ENCODE measurements around the gene HRH1.
A peak's percentile ranks its signal among the peaks of the same experiment; 100 is the strongest.
"Not testable (repeated sequence)": the region's sequence is repeated elsewhere in the genome, so short reads cannot be mapped to it uniquely, and the experiment has no call there.

The HRH1 gene

DNA sequence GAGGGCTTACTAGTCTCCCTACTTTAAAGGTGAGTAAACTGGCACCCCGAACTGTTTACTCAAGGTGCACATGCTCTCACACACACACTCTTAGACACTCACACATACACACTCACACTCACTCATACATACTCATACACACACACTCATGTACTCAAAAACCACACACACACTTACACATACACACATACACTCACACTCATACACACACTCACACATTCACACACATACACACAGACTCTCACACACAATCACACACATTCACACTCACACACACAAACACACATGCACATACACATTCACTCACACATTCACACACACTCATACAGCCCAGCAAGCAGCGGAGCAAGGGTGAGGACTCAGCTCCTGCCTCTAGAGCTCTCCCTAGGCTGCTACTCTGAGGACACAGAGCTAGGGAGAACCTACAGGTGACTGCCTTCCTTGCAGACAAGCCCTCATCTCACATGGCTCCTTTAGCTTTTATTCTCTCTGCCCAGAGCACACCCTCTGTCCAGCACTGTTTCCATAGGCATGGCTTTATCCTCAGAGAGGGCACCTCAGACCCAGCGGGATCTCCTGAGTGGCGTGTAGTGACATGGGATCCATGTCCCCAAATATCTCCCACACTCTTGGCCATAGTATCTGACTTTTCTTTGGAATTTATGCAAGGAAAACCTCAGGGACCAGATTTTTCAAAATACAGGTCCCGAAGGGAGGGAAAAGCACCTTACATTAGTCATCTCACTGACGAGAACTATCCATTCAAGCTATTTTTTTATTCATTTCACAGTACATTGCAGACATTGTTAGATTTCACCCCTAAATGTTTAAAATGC is 91.8 kb downstream of the HRH1 start:
- no peak for DNase-seq

DNA sequence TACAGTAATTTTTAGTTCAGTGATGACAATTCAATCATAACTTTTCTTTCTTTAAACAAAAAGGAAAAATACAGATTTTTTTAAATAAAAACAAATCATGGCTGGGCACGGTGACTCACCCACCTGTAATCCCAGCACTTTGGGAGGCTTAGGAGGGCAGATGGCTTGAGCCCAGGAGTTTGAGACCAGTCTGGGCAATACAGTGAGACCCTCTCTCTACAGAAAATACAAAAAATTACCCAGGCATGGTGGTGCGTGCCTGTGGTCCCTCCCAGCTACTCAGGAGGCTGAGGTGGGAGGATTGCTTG is 92.3 kb downstream of the HRH1 start:
- DNase-seq: no peak

GRCh38 chr3:11247362-11247761 is 93.1 kb downstream of the HRH1 start:
- no peak for DNase-seq

- no peak for DNase-seq
Observed at GRCh38 chr3:11248596-11248995, 94.3 kb downstream of the HRH1 start.

DNA sequence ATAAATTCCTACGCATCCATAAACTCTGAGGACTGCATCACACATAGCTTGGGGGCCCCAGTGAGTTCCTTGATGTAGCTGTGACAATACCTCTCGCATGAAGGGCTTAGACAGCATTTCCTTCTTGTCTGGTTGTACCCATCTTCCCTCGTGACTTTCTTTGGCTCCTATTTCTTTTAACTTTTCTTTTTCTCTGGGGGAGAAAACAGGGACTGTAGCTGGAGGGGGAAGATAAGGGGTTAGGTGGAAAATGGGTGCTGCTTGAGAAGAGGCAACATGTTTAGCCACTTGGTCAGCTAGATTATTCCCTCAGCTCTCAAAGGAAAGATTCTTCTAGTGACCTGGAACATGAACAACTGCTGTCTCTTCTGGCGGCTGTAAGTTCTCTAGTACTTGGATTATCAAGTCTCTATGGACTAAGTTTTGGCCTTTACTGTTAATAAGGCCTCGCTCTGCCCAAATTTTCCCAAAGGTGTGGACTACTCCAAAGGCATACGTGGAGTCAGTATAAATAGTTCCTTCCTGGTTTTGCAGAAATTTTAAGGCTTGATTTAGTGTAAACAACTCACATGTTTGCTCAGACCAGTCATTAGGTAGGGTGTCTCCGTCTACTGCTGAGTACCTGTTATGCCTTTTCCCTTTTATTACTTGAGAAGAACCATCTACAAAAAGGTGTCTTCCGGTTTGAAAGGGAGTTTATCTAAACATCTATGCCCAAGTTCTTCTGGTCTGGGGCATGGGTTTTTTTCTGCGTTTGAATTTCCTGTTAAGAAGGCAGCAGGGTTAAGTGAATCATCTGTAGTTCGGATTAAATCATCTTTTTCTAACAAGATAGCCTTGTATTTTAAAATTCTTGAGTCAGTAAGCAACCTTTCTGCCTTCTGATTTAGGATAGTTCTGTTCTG is 96.9 kb downstream of the HRH1 start:
- no peak for DNase-seq

DNA sequence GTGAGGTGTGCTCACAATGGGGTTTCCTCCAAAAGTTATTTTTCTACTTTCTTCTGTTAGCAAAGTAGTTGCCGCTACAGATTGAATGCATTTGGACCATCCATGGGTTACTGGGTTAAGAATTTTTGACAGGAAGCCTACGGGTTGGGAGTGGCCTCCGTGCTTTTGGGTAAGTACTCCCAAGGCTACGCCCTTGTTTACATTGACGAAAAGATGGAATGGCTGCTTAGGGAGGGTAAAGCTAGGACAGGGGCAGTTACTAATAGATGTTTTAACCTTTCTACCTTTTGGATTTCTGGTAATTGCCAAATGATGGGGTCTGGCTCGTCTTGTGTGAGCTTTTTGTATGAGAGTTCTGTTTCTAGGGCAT is 97.5 kb downstream of the HRH1 start:
- DNase-seq: no peak

DNA sequence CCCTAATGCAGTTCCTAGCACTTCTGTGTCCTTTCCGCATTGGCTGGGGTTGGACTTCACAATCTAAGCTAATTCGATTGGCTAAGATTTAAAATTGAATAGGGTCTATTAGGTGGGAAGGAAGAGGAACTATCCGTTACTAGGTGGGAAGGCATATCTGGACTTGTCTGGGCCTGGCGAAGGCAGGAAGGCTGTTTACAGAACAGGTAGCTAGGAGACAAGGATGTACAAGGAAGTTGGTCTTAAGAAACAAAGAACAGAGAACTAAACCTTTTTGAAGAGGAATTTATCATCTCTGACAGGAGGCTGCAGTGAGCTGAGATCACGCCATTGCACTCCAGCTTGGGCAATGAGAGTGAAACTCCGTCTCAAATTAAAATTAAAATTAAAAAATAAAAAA is 100.6 kb downstream of the HRH1 start:
- no peak for DNase-seq

DNA sequence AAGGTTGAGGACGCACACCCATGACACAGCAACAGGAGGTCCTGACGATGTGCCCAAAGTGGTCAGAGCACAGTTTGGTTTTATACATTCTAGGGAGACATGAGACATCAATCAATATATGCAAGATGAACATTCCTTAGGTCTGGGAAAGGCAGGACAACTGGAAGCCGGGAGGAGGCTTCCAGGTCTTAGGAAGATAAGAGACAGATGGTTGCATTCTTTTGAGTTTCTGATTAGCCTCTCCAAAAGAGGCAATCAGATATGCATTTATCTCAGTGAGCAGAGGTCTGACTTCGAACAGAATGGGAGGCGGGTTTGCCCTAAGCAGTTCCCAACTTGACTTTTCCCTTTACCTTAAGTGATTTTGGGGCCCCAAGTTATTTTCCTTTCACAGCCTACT is 101.2 kb downstream of the HRH1 start:
- not testable (repeated sequence) for DNase-seq

GRCh38 chr3:11258958-11259357 is 104.7 kb downstream of the HRH1 start:
- no peak for DNase-seq

DNA sequence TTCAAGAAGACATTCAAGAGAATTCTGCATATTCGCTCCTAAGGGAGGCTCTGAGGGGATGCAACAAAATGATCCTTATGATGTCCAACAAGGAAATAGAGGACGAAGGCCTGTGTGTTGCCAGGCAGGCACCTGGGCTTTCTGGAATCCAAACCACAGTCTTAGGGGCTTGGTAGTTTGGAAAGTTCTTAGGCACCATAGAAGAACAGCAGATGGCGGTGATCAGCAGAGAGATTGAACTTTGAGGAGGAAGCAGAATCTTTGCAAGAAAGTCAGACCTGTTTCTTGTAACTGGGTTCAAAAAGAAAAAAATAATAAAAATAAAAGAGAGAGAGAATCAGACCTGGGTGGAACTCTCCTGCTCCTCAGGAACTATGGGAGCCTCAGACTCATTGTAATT is 106.2 kb downstream of the HRH1 start:
- no peak for DNase-seq

DNA sequence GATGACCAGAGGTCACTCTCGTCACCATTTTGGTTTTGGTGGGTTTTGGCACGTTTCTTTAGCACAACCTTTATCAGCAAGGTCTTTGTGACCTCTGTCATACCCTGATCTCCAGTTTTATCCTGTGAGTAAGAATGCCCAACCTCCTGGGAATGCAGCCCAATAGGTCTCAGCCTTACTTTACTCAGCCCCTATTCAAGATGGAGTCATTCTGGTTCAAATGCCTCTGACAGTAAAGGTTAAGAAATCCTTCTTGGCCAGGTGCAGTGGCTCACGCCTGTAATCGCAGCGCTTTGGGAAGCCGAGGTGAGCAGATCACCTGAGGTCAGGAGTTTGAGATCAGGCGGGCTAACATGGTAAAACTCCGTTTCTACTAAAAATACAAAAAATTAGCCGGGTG is 114.7 kb downstream of the HRH1 start:
- no peak for DNase-seq

DNA sequence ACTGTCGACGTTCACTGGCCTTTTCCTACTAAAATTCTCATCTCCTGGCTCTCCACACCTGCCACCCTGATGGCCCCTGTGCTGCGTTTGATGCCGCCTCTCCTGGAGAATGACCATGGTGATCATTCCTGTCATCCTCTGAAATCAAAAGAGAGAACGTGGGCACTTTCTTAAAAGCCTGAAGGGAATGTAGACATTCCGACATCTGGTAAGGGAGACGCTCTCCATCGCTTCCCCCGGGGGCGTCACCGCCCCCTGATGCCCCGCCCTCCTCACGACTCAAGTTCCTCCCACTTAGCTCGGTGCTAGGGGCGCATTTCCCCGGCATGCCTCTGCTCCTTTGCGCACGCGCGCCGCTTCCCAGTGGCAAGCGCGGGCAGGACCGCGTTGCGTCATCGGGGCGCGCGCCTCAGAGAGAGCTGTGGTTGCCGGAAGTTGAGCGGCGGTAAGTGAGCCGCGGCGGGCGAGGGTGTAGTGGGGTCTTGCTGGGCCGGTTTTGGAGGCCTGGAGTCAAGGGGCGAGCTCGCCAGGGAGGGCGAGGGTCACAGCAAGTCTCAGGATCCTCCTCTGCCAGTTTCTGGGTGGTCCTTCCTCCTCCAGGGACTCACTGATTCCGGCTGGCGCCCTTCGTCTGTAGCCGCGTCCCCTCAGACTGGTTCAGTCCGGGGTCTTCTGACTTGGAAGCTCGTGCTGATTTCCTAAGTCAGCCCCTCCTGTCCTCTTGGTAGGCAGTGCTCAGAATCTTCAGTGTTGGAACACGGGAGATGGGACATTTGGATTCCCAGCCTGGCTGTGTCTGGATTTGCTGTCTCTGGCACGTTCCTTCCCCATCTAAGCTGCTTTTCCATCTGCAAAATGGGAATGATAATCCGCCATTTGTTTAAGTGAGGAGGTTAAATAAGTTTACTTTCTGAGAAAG is 118.0 kb downstream of the HRH1 start, which contains the start of gene ATG7:
Gene ATG7, plus strand, starts transcription at position 412 of the 919 bp plus-strand sequence. CDS start 26,299 bp downstream, outside the sequence.
- peak; percentile 84 for DNase-seq

- DNase-seq: no peak
Observed at GRCh38 chr3:11272906-11273574, 118.7 kb downstream of the HRH1 start.

DNA sequence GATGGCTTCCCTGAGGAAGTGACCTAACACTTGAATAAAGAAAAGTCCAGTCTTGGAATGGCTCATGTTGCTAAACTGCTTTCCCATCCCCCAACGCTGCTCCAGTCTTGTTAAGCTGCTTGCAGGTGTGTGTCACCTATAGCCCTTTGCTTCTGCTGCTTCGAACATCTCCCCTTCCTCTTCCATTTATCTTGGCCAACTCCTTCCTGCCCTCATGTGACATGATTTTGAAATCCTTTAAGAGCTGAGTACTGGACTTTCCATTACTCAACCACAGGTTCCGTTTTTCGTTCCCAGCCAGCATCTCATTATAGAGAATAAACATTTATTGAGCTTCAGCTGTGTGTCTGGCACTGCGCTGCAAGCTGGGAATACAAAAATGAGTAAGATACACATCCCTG is 119.6 kb downstream of the HRH1 start:
- DNase-seq: no peak

- DNase-seq: no peak
Observed at GRCh38 chr3:11274566-11275142, 120.4 kb downstream of the HRH1 start.

- DNase-seq: no peak
Observed at GRCh38 chr3:11275926-11276325, 121.6 kb downstream of the HRH1 start.

DNA sequence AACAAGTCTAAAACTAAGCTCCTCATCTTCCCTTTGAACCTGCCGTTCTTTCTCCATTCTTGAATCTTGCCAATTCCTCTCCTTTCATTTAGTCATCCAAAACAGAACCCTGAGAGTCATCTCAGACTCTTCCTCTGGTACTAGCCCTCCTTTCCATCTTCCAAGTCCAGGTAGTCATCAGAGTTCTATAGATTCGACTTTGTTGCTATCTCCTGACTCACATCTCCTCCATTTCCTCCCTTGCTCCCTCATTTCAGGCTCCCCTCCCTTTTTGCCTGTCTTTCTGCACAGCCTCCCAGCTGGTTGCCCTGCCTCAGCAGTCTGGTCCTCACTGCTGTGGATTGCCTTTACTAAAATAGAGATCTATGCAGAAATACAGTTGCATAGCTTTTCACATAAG is 122.6 kb downstream of the HRH1 start:
- no peak for DNase-seq

GRCh38 chr3:11282250-11283138 is 128.2 kb downstream of the HRH1 start:
- no peak for DNase-seq

GRCh38 chr3:11283139-11283475 is 128.8 kb downstream of the HRH1 start:
- DNase-seq: no peak

GRCh38 chr3:11284011-11284410 is 129.7 kb downstream of the HRH1 start:
- DNase-seq: no peak

DNA sequence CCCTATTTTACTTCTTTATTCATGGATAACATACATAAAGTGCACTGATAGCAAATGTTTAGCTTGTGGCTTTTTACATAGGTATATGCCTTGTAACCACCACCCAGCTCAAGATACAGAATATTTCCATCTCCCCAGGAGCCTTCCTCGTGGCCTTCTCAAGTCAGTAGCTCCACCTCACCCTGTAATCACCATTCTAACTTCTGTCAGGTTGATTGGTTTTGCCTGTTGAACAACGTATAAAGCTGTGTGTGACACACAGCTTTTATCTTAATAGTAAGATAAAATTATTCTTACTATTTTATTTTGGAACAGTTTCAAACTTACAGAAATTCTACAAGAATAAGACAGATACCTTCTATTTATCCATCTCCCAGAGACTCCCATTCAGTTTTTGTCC is 131.2 kb downstream of the HRH1 start:
- DNase-seq: no peak
